CD4-positive, alpha-beta memory T cell (primary cell): Measurements from ENCODE around the gene ALG2. TPM values are rescaled to one million over a fixed set of nuclear protein-coding genes. Genes with fewer than 3 reads are reported as not detected.

Experiments used
- CTCF ChIA-PET: fragments of 350-600 bp; sonication (Branson Sonifier 250); formaldehyde crosslinking; loops from one replicate; lab custom pipeline; 2021; ENCODE audit warnings: inconsistent platforms; ENCODE audit not compliant: partially characterized antibody; lab: Charles Lee
- POLR2A ChIA-PET: fragments of 350-600 bp; sonication (Branson Sonifier 250); formaldehyde crosslinking; loops from one replicate; lab custom pipeline; 2021; ENCODE audit not compliant: partially characterized antibody; lab: Charles Lee
- DNase-seq, 5 donors: peaks; one replicate each; pipeline versions ENCODE4 v3.0.0 to v3.0.0-alpha.2; 2020 to 2022; ENCODE audit warnings: mixed read lengths in 1 of 5
- H3K27ac ChIP-seq: one replicate; pipeline ENCODE4 v1.7.0; 2013; ENCODE audit warnings: low read depth, low read length
- H3K27me3 ChIP-seq: 2 replicates; pipeline ENCODE4 v1.7.0; 2013; ENCODE audit warnings: mild to moderate bottlenecking, low read length, moderate library complexity; ENCODE audit not compliant: insufficient read depth
- H3K36me3 ChIP-seq: 2 replicates; pipeline ENCODE4 v1.7.0; 2013; ENCODE audit warnings: mild to moderate bottlenecking, low read length, moderate library complexity; ENCODE audit not compliant: insufficient read depth
- H3K4me1 ChIP-seq: 2 replicates; pipeline ENCODE4 v1.7.0; 2013; ENCODE audit warnings: mild to moderate bottlenecking, low read length, moderate library complexity; ENCODE audit not compliant: insufficient read depth
- H3K4me3 ChIP-seq, 2 donors: one replicate each; pipeline ENCODE4 v1.7.0; 2013; ENCODE audit warnings: low read length in 2 of 2, mild to moderate bottlenecking in 1 of 2
- H3K9me3 ChIP-seq, 2 donors: one replicate each; pipeline ENCODE4 v1.7.0; 2013; ENCODE audit warnings: low read length in 2 of 2, control low read depth in 1 of 2; ENCODE audit not compliant: control insufficient read depth in 1 of 2
- H3K27ac Mint-ChIP-seq, 7 donors: one replicate each; pipeline ENCODE4 v1.8.0; 2020 to 2021; ENCODE audit warnings: mixed read lengths in 7 of 7, mild to moderate bottlenecking in 6 of 7, inconsistent platforms in 3 of 7, moderate library complexity in 3 of 7
- H3K27me3 Mint-ChIP-seq, 2 donors: one replicate each; pipeline ENCODE4 v1.8.0; 2020 to 2021; ENCODE audit warnings: mixed read lengths in 2 of 2
- H3K36me3 Mint-ChIP-seq, 2 donors: one replicate each; pipeline ENCODE4 v1.8.0; 2020 to 2021; ENCODE audit warnings: mixed read lengths in 2 of 2, inconsistent platforms in 1 of 2, mild to moderate bottlenecking in 1 of 2
- H3K4me1 Mint-ChIP-seq, 4 donors: one replicate each; pipeline ENCODE4 v1.8.0; 2020 to 2021; ENCODE audit warnings: mixed read lengths in 4 of 4, mild to moderate bottlenecking in 1 of 4
- H3K4me3 Mint-ChIP-seq, 8 donors: one replicate each; pipeline ENCODE4 v1.8.0; 2020 to 2021; ENCODE audit warnings: mixed read lengths in 8 of 8, mild to moderate bottlenecking in 7 of 8, moderate library complexity in 6 of 8, inconsistent platforms in 3 of 8
- H3K9me3 Mint-ChIP-seq, 8 donors: one replicate each; pipeline ENCODE4 v1.8.0; 2020 to 2021; ENCODE audit warnings: mixed read lengths in 8 of 8, mild to moderate bottlenecking in 5 of 8, inconsistent platforms in 3 of 8, moderate library complexity in 1 of 8
- intact Hi-C: fragments of 100-400 bp; cut with micrococcal nuclease; formaldehyde crosslinking; loops from one replicate; pipeline ENCODE4 v1.15.1; 2023
- polyA plus RNA-seq, 2 donors: library from polyadenylated mRNA; unstranded; fragments of 300-500 nt; fragmentation: Illumina TruSeq; gene quantifications; one replicate each; pipeline ENCODE4 v1.2.3, GENCODE V29; 2021
- total RNA-seq, 2 experiments: library from RNA; stranded (reverse); gene quantifications; one replicate each; pipeline ENCODE4 v1.2.3, GENCODE V29; 2021

The ALG2 gene
- total and polyA plus RNA-seq, 4 experiments from 2014 or later, result 35.3 to 39.8 (median 37.9) TPM

DNA sequence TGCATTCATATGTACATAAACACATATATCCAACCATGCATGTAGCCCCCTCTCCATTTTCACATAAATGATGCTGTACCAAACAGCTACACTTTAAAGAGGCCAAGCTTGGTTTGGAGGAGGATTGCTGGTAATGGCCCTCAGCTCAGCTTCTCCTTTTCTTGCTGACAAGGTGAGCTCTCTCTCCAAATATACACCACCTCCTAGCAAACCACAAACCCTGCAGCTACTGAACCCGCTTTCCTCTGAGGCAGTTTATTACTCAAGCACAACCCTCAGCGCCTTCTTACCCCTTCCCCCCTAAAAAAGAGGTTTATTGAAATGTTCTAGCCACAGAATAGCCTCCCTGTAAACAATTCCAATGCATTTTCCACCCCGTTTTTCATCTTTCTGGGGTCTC, 54.0 kb downstream of the ALG2 start:
- Histone ChIP-seq H3K36me3 (no peaks in the 10 kb centered on the region), H3K27me3 (no peaks in the 10 kb centered on the region), H3K4me3 (no peak overlapping the region), H3K27ac (no peak overlapping the region), H3K9me3 (no peaks in the 10 kb centered on the region), H3K4me1 (no peaks in the 10 kb centered on the region)
- Mint-ChIP-seq H3K27ac (no peak overlapping the region), H3K4me3 (no peak overlapping the region), H3K4me1 (peaks cover 0 to 6% (median 2%) of the 10 kb centered on the region in 4 donors), H3K9me3 (no peaks in the 10 kb centered on the region), H3K27me3 (peaks cover 5 to 10% of the 10 kb centered on the region in 2 donors), H3K36me3 (no peaks in the 10 kb centered on the region)
- POLR2A ChIA-PET, result no interaction called here
- CTCF ChIA-PET, result interaction anchor here (0.9 to 1.2 kb wide), 2 partner anchors 9 to 27 kb away, joined by 3 to 4 read pairs; no protein-coding TSS in a partner anchor
- intact Hi-C loops, result no loop called here
- DNase-seq, result no peak

DNA sequence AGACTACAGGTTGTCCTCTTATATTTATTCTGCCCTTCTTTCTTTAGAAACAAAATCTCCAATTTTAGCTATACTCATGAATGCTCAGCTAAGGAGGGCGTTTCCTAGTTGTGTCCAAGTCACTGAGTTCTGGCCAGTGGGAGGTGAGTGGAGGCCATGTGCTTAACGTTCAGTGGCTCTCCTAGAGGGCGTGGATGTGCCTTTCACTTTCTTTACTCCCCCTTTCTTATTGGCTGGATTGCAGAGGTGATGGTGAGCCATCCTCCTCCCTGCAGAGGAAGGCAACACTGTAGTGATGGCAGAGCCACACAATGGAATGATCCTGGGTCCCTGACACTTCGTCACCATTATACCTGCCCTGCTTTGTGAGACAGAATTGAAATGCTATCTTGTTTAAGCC, 54.6 kb downstream of the ALG2 start:
- H3K36me3 Mint-ChIP-seq, result no peaks in the 10 kb centered on the region
- peaks cover 4 to 10% of the 10 kb centered on the region in 2 donors for H3K27me3 Mint-ChIP-seq
- H3K4me1 Mint-ChIP-seq, result peaks cover 0 to 8% (median 2%) of the 10 kb centered on the region in 4 donors
- no peaks in the 10 kb centered on the region for H3K9me3 Mint-ChIP-seq
- intact Hi-C loops, result no loop called here
- no peaks in the 10 kb centered on the region for H3K4me1 ChIP-seq
- H3K36me3 ChIP-seq, result no peaks in the 10 kb centered on the region
- no peaks in the 10 kb centered on the region for H3K9me3 ChIP-seq
- H3K27me3 ChIP-seq, result no peaks in the 10 kb centered on the region
- no peak overlapping the region for H3K27ac ChIP-seq
- H3K27ac Mint-ChIP-seq, result no peak overlapping the region
- no peak for DNase-seq
- no peak overlapping the region for H3K4me3 ChIP-seq
- CTCF ChIA-PET, result interaction anchor here (0.9 to 1.2 kb wide), 2 partner anchors 9 to 26 kb away, joined by 3 to 4 read pairs; no protein-coding TSS in a partner anchor
- POLR2A ChIA-PET, result no interaction called here
- no peak overlapping the region for H3K4me3 Mint-ChIP-seq

Other genes starting within 250 kb of the ALG2 start
- gene TGFBR1, start 116.8 kb downstream of the ALG2 start, total RNA-seq, result 10 to 100 TPM; 26.4 to 27.4 TPM
- 10 to 100 TPM; 19.1 to 21.4 TPM for gene TGFBR1, start 116.8 kb downstream of the ALG2 start, polyA plus RNA-seq
- gene SEC61B, start 340 bp upstream of the ALG2 start, total RNA-seq, result 100 to 1,000 TPM; 101 to 106 TPM
- 100 to 1,000 TPM; 389 to 532 TPM for gene SEC61B, start 340 bp upstream of the ALG2 start, polyA plus RNA-seq